HL-60/S4 treated with retinoic acid at 250 ng/mL for 4 days and 3 days (cell line): ENCODE results near the gene EYS.
"Not testable (repeated sequence)": the region's sequence is repeated elsewhere in the genome, so short reads cannot be mapped to it uniquely, and the experiment has no call there.

Experiments used
- in situ Hi-C: fragments of 300-500 bp; cut with MboI; formaldehyde crosslinking; loops from 2 replicates; pipeline ENCODE4 v1.7.0; 2022; ENCODE audit warnings: low sequenced_read_pairs

EYS gene

GRCh38 chr6:65113581-65113980, 593.4 kb downstream of the EYS start:
- in situ Hi-C loops = no loop called here

GRCh38 chr6:65112435-65112834, 594.6 kb downstream of the EYS start:
- in situ Hi-C loops = no loop called here

- in situ Hi-C loops = no loop called here
These were observed 597.0 kb downstream of the EYS start for GRCh38 chr6:65110031-65110430.

GRCh38 chr6:65098349-65098748, 608.7 kb downstream of the EYS start:
- in situ Hi-C loops = no loop called here

GRCh38 chr6:65091561-65091960, 615.5 kb downstream of the EYS start:
- in situ Hi-C loops = no loop called here

GRCh38 chr6:65088575-65088974, 618.5 kb downstream of the EYS start:
- in situ Hi-C loops = no loop called here

GRCh38 chr6:65081756-65082155, 625.3 kb downstream of the EYS start:
- in situ Hi-C loops = no loop called here

GRCh38 chr6:65075705-65076230, 631.3 kb downstream of the EYS start:
- in situ Hi-C loops = no loop called here

GRCh38 chr6:65072500-65072899, 634.5 kb downstream of the EYS start:
- in situ Hi-C loops = no loop called here

GRCh38 chr6:65071480-65071879, 635.5 kb downstream of the EYS start:
- in situ Hi-C loops = no loop called here

GRCh38 chr6:65064844-65065243, 642.2 kb downstream of the EYS start:
- in situ Hi-C loops = no loop called here

GRCh38 chr6:65059568-65059967, 647.5 kb downstream of the EYS start:
- in situ Hi-C loops = no loop called here

- in situ Hi-C loops = no loop called here
These were observed 651.5 kb downstream of the EYS start for GRCh38 chr6:65055545-65055944.

GRCh38 chr6:65052626-65053025, 654.4 kb downstream of the EYS start:
- in situ Hi-C loops = no loop called here

- in situ Hi-C loops = no loop called here
These were observed 661.2 kb downstream of the EYS start for GRCh38 chr6:65045801-65046200.

- in situ Hi-C loops = no loop called here
These were observed 693.0 kb downstream of the EYS start for GRCh38 chr6:65014006-65014405.

GRCh38 chr6:65006788-65007187, 700.2 kb downstream of the EYS start:
- in situ Hi-C loops = no loop called here

GRCh38 chr6:65004283-65004682, 702.7 kb downstream of the EYS start:
- in situ Hi-C loops = no loop called here

GRCh38 chr6:65002882-65003281, 704.1 kb downstream of the EYS start:
- in situ Hi-C loops = not testable (repeated sequence)

GRCh38 chr6:65000815-65001214, 706.2 kb downstream of the EYS start:
- in situ Hi-C loops = no loop called here

- in situ Hi-C loops = no loop called here
These were observed 708.8 kb downstream of the EYS start for GRCh38 chr6:64998204-64998603.

- in situ Hi-C loops = no loop called here
These were observed 710.7 kb downstream of the EYS start for GRCh38 chr6:64996301-64996700.

- in situ Hi-C loops = no loop called here
These were observed 716.2 kb downstream of the EYS start for GRCh38 chr6:64990652-64991304.
